Panc1 (cell line): ENCODE results near the gene FRMD4A. TPM values are rescaled to one million over a fixed set of nuclear protein-coding genes. Genes with fewer than 3 reads are reported as not detected.

Experiments used
- ATAC-seq: fragments of 200-7000 bp; cut with Tn5 transposase; 2 replicates; pipeline ENCODE4 v1.9.1; 2020; ENCODE audit warnings: mild to moderate bottlenecking, moderate library complexity
- BruUV-seq: library from RNA; stranded (reverse); fragments of 400-500 nt; replicated peaks from 2 replicates; lab custom pipeline; 2021; lab: Mats Ljungman, UMichigan
- CTCF ChIA-PET: fragments of 300-600 bp; sonication (Branson Sonifier 250); formaldehyde crosslinking; loops from one replicate; lab custom pipeline; 2022; ENCODE audit warnings: antibody characterized with exemption; lab: Charles Lee
- POLR2A ChIA-PET: fragments of 300-600 bp; sonication (Branson Sonifier 250); formaldehyde crosslinking; loops from one replicate; lab custom pipeline; 2022; ENCODE audit warnings: antibody characterized with exemption; lab: Charles Lee
- DNase-seq: peaks from one replicate; pipeline ENCODE4 v3.0.0-alpha.2; 2010; ENCODE audit warnings: low read depth, low spot score
- H3K27ac ChIP-seq: 2 replicates; pipeline ENCODE4 v1.5.1; 2011; ENCODE audit warnings: mild to moderate bottlenecking, low read length, inconsistent platforms
- H3K27me3 ChIP-seq: fragments of 200-500 bp; sonication (Bioruptor generic); 2 replicates; pipeline ENCODE4 v1.6.0; 2014; ENCODE audit warnings: low read length, inconsistent platforms; ENCODE audit not compliant: control insufficient read depth, insufficient read depth
- H3K36me3 ChIP-seq: fragments of 200-500 bp; sonication (Bioruptor generic); 2 replicates; pipeline ENCODE4 v1.5.1; 2014; ENCODE audit warnings: inconsistent platforms, mild to moderate bottlenecking, low read length, moderate library complexity; ENCODE audit not compliant: control insufficient read depth, insufficient read depth
- H3K4me1 ChIP-seq: 2 replicates; pipeline ENCODE4 v1.5.1; 2011; ENCODE audit warnings: inconsistent platforms, mild to moderate bottlenecking, low read length, moderate library complexity; ENCODE audit not compliant: control insufficient read depth, insufficient read depth
- H3K4me3 ChIP-seq, 2 experiments: 2 replicates each; pipeline ENCODE4 v1.5.1; 2011 to 2012; ENCODE audit warnings: low read depth in 2 of 2, low read length in 2 of 2, mild to moderate bottlenecking in 2 of 2, inconsistent platforms in 1 of 2, moderate library complexity in 1 of 2
- H3K9me3 ChIP-seq: fragments of 200-500 bp; sonication (Bioruptor generic); 2 replicates; pipeline ENCODE4 v1.5.1; 2014; ENCODE audit warnings: low read depth, mild to moderate bottlenecking, inconsistent platforms, low read length, moderate library complexity; ENCODE audit not compliant: control insufficient read depth, insufficient read depth
- CTCF ChIP-seq: fragments of 450-650 bp; IDR thresholded peaks from 2 replicates; pipeline ENCODE4 v1.5.1; 2017; ENCODE audit warnings: mild to moderate bottlenecking
- POLR2AphosphoS5 ChIP-seq: IDR thresholded peaks from 2 replicates; pipeline ENCODE4 v1.6.1; 2012; ENCODE audit warnings: mild to moderate bottlenecking, low read depth, low read length, moderate library complexity
- REST ChIP-seq, 2 experiments: IDR thresholded peaks; 2 replicates each; pipeline ENCODE4 v1.6.1; 2011 to 2012; ENCODE audit warnings: low read depth in 2 of 2, control low read depth in 1 of 2, low read length in 1 of 2, mild to moderate bottlenecking in 1 of 2, moderate library complexity in 1 of 2; ENCODE audit not compliant: insufficient read depth in 1 of 2
- SIN3A ChIP-seq: IDR thresholded peaks from 2 replicates; pipeline ENCODE4 v1.6.1; 2012; ENCODE audit warnings: low read depth, mild to moderate bottlenecking, low read length, moderate library complexity, borderline replicate concordance; ENCODE audit not compliant: insufficient read depth
- TCF7L2 ChIP-seq: IDR thresholded peaks from 2 replicates; pipeline ENCODE4 v1.6.1; 2011; ENCODE audit warnings: mild to moderate bottlenecking, low read depth, low read length, inconsistent platforms
- in situ Hi-C: cut with HindIII; loops from 2 replicates; pipeline ENCODE4 v1.10.0; 2016; ENCODE audit warnings: low sequenced_read_pairs, low pct_unique_long_range_greater_than_20kb
- intact Hi-C: fragments of 100-400 bp; cut with micrococcal nuclease; formaldehyde crosslinking; loops from one replicate; pipeline ENCODE4 v1.10.0; 2022; ENCODE audit not compliant: unreplicated experiment
- total RNA-seq: library from RNA; stranded (reverse); gene quantifications from one replicate; pipeline ENCODE4 v1.2.1, GENCODE V29; 2021; ENCODE audit not compliant: unreplicated experiment

The FRMD4A gene
- total RNA-seq, 1 experiment from 2014 or later: 7.1 TPM

GRCh38 chr10:13938950-13939349, 391.8 kb downstream of the FRMD4A start:
- no peak for ATAC-seq
- no TSS peak for BruUV-seq
- H3K27ac ChIP-seq: no peak overlapping the region
- DNase-seq: no peak
- H3K9me3 ChIP-seq: no peaks in the 10 kb centered on the region
- H3K4me3 ChIP-seq: no peak overlapping the region
- ChIA-PET CTCF (no interaction called here), POLR2A (no interaction called here)
- intact Hi-C loops (no loop called here), in situ Hi-C loops (no loop called here)
- TF ChIP-seq CTCF (no peak), POLR2AphosphoS5 (no peak), SIN3A (no peak), TCF7L2 (no peak), REST (IDR thresholded peaks at IDR 0.05; ENCODE audit: insufficient read depth in 1 of 2, low read depth in 2 of 2, low read length in 1 of 2) (no peak)
- H3K27me3 ChIP-seq: no peaks in the 10 kb centered on the region
- H3K36me3 ChIP-seq: no peaks in the 10 kb centered on the region
- no peaks in the 10 kb centered on the region for H3K4me1 ChIP-seq

- no peak overlapping the region for H3K27ac ChIP-seq
- H3K36me3 ChIP-seq: no peaks in the 10 kb centered on the region
- CTCF ChIA-PET: no interaction called here
- ATAC-seq: no peak
- no TSS peak for BruUV-seq
- in situ Hi-C loops (no loop called here), intact Hi-C loops (no loop called here)
- no peaks in the 10 kb centered on the region for H3K9me3 ChIP-seq
- DNase-seq: no peak
- H3K4me1 ChIP-seq: no peaks in the 10 kb centered on the region
- no peak overlapping the region for H3K4me3 ChIP-seq
- TF ChIP-seq CTCF: no peak
- H3K27me3 ChIP-seq: no peaks in the 10 kb centered on the region
- POLR2A ChIA-PET: no interaction called here
Observed at GRCh38 chr10:13936826-13937225, 393.9 kb downstream of the FRMD4A start.

DNA sequence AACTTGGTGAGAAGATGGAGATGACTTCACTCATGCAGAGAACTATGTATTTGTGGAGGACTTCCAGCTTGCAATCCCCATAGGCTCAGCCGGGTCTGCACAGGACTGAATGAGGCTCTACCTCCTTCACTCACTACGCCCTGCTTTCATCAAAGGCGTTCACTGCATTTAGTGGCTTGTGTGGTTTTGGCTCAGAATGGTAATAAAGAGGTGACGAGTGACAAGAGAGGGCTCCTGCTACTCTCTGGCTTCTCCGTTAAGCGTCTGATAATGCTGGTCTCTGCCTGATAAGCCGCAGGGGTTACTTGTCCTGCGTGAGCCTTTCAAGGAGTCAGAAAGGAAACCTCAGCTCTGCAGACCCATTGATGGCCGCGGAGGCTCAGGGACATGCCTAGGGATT, 400.6 kb downstream of the FRMD4A start:
- H3K9me3 ChIP-seq: no peaks in the 10 kb centered on the region
- intact Hi-C loops: no loop called here
- H3K36me3 ChIP-seq: no peaks in the 10 kb centered on the region
- H3K4me1 ChIP-seq: no peaks in the 10 kb centered on the region
- in situ Hi-C loops: no loop called here
- CTCF ChIA-PET: no interaction called here
- no TSS peak for BruUV-seq
- H3K27me3 ChIP-seq: no peaks in the 10 kb centered on the region
- DNase-seq (no peak), ATAC-seq (no peak)
- POLR2A ChIA-PET: no interaction called here
- no peak for TF ChIP-seq TCF7L2
- TF ChIP-seq CTCF: no peak
- TF ChIP-seq REST (IDR thresholded peaks at IDR 0.05; ENCODE audit: insufficient read depth in 1 of 2, low read depth in 2 of 2, low read length in 1 of 2): no peak
- no peak for TF ChIP-seq SIN3A
- no peak for TF ChIP-seq POLR2AphosphoS5
- H3K27ac ChIP-seq: no peak overlapping the region
- no peak overlapping the region for H3K4me3 ChIP-seq
